GM23338 (cell line): ENCODE data around the gene DERA. TPM values are rescaled to one million over a fixed set of nuclear protein-coding genes. Genes with fewer than 3 reads are reported as not detected.
A peak's percentile ranks its signal among the peaks of the same experiment; 100 is the strongest.

Experiments
- ATAC-seq: fragments of 200-7000 bp; cut with Tn5 transposase; 3 replicates; pipeline ENCODE4 v1.9.1; 2020
- DNase-seq: peaks from one replicate; pipeline ENCODE4 v3.0.0-alpha.2; 2015; ENCODE audit warnings: low spot score
- H2AFZ ChIP-seq: fragments of 200-600 bp; sonication (generic); 2 replicates; pipeline ENCODE4 v1.8.0; 2016; ENCODE audit warnings: antibody characterized with exemption, mild to moderate bottlenecking, moderate library complexity
- H3F3A ChIP-seq: fragments of 200-600 bp; sonication (generic); replicated peaks from 2 replicates; pipeline ENCODE4 v1.8.0; 2017; ENCODE audit warnings: antibody characterized with exemption, mixed run types, low read depth
- H3K27ac ChIP-seq: fragments of 200-600 bp; sonication (generic); 2 replicates; pipeline ENCODE4 v1.6.1; 2016; ENCODE audit warnings: low read depth
- H3K27me3 ChIP-seq: fragments of 200-600 bp; sonication (generic); 2 replicates; pipeline ENCODE4 v1.8.0; 2016; ENCODE audit warnings: mild to moderate bottlenecking, mixed run types, moderate library complexity; ENCODE audit not compliant: insufficient read depth
- H3K36me3 ChIP-seq: fragments of 200-600 bp; sonication (generic); 2 replicates; pipeline ENCODE4 v1.8.0; 2016; ENCODE audit warnings: mild to moderate bottlenecking; ENCODE audit not compliant: insufficient read depth
- H3K4me1 ChIP-seq: fragments of 200-600 bp; sonication (generic); 2 replicates; pipeline ENCODE4 v1.8.0; 2016; ENCODE audit warnings: mild to moderate bottlenecking, moderate library complexity; ENCODE audit not compliant: insufficient read depth
- H3K4me2 ChIP-seq: fragments of 200-600 bp; sonication (generic); 2 replicates; pipeline ENCODE4 v1.7.1; 2017; ENCODE audit warnings: mixed run types
- H3K4me3 ChIP-seq: fragments of 200-600 bp; sonication (generic); 2 replicates; pipeline ENCODE4 v1.6.1; 2016; ENCODE audit warnings: mixed run types
- H3K79me2 ChIP-seq: fragments of 200-600 bp; sonication (generic); replicated peaks from 2 replicates; pipeline ENCODE4 v1.8.0; 2017; ENCODE audit warnings: mild to moderate bottlenecking; ENCODE audit not compliant: insufficient read depth
- H3K9me2 ChIP-seq: fragments of 200-600 bp; sonication (generic); 2 replicates; pipeline ENCODE4 v1.8.0; 2017; ENCODE audit not compliant: insufficient read depth
- H4K20me1 ChIP-seq: fragments of 200-600 bp; sonication (generic); replicated peaks from 2 replicates; pipeline ENCODE4 v1.8.0; 2017; ENCODE audit warnings: mild to moderate bottlenecking; ENCODE audit not compliant: insufficient read depth
- H3K27ac Mint-ChIP-seq: 2 replicates; pipeline ENCODE4 v1.8.0; 2020; ENCODE audit warnings: inconsistent platforms, mild to moderate bottlenecking, moderate library complexity, mixed read lengths
- H3K27me3 Mint-ChIP-seq: 3 replicates; pipeline ENCODE4 v1.8.0; 2022; ENCODE audit warnings: low read depth, mild to moderate bottlenecking, moderate library complexity, mixed read lengths, inconsistent platforms; ENCODE audit not compliant: insufficient read depth, poor library complexity
- H3K36me3 Mint-ChIP-seq: 3 replicates; pipeline ENCODE4 v1.8.0; 2021; ENCODE audit warnings: low read depth, mild to moderate bottlenecking, inconsistent platforms, moderate library complexity, mixed read lengths
- H3K4me1 Mint-ChIP-seq: 3 replicates; pipeline ENCODE4 v1.8.0; 2020; ENCODE audit warnings: mild to moderate bottlenecking, inconsistent platforms, mixed read lengths
- H3K4me3 Mint-ChIP-seq: 3 replicates; pipeline ENCODE4 v1.8.0; 2021; ENCODE audit warnings: moderate library complexity, mild to moderate bottlenecking, inconsistent platforms, mixed read lengths
- H3K9me3 Mint-ChIP-seq: 3 replicates; pipeline ENCODE4 v1.8.0; 2020; ENCODE audit warnings: moderate library complexity, mild to moderate bottlenecking, inconsistent platforms, mixed read lengths
- CREB1 ChIP-seq: fragments of 250-450 bp; sonication (Bioruptor Pico); IDR thresholded peaks from 2 replicates; pipeline ENCODE4 v1.5.0; 2020; ENCODE audit warnings: low read depth, mild to moderate bottlenecking, moderate library complexity
- CTCF ChIP-seq, 2 experiments: fragments of 200-600 bp in 1 of 2; sonication (generic) in 1 of 2; conservative IDR thresholded peaks; 2 replicates each; pipeline versions ENCODE4 v1.5.1 to v1.6.1; 2016 to 2017; ENCODE audit warnings: antibody characterized with exemption in 2 of 2, low read depth in 2 of 2, mild to moderate bottlenecking in 2 of 2, moderate library complexity in 1 of 2
- EZH2 ChIP-seq: fragments of 200-600 bp; sonication (generic); IDR thresholded peaks from one replicate; pipeline ENCODE4 v1.8.0; 2017; ENCODE audit warnings: antibody characterized with exemption, mild to moderate bottlenecking, low read depth; ENCODE audit not compliant: unreplicated experiment
- EZH2phosphoT487 ChIP-seq: fragments of 200-600 bp; sonication (generic); IDR thresholded peaks from one replicate; pipeline ENCODE4 v1.8.1; 2018; ENCODE audit warnings: antibody characterized with exemption; ENCODE audit not compliant: unreplicated experiment
- JUNB ChIP-seq: IDR thresholded peaks from one replicate; pipeline ENCODE4 v1.6.1; 2016; ENCODE audit warnings: antibody characterized with exemption; ENCODE audit not compliant: unreplicated experiment
- NANOG ChIP-seq: IDR thresholded peaks from 2 replicates; pipeline ENCODE4 v1.6.1; 2016; ENCODE audit warnings: antibody characterized with exemption, borderline replicate concordance
- POLR2AphosphoS5 ChIP-seq: IDR thresholded peaks from 2 replicates; pipeline ENCODE4 v1.6.1; 2016; ENCODE audit warnings: antibody characterized with exemption, low read depth
- REST ChIP-seq: IDR thresholded peaks from one replicate; pipeline ENCODE4 v1.6.1; 2018; ENCODE audit warnings: antibody characterized with exemption; ENCODE audit not compliant: unreplicated experiment
- STAT1 ChIP-seq: IDR thresholded peaks from one replicate; pipeline ENCODE4 v1.6.1; 2016; ENCODE audit warnings: antibody characterized with exemption; ENCODE audit not compliant: unreplicated experiment
- ZNF114 ChIP-seq: fragments of 250-450 bp; sonication (Bioruptor Pico); IDR thresholded peaks from 2 replicates; pipeline ENCODE4 v1.5.0; 2020; ENCODE audit warnings: mild to moderate bottlenecking, moderate library complexity
- ZNF331 ChIP-seq: fragments of 250-450 bp; sonication (Bioruptor Pico); IDR thresholded peaks from 2 replicates; pipeline ENCODE4 v1.5.0; 2020; ENCODE audit warnings: low read depth, mild to moderate bottlenecking, moderate library complexity
- ZNF462 ChIP-seq: fragments of 250-450 bp; sonication (Bioruptor Pico); IDR thresholded peaks from 2 replicates; pipeline ENCODE4 v1.5.0; 2020; ENCODE audit warnings: mild to moderate bottlenecking, moderate library complexity
- polyA plus RNA-seq: library from polyadenylated mRNA; unstranded; fragments of >200 nt; fragmentation: Nextera tagmentation; extraction: Ambion mirVana; gene quantifications from 2 replicates; pipeline ENCODE4 v1.2.1, GENCODE V29; 2016
- total RNA-seq: library from RNA; depleted of rRNA; stranded (reverse); fragments of >200 nt; shearing (Covaris generic); gene quantifications from 2 replicates; pipeline ENCODE4 v1.2.3, GENCODE V29; 2014
- TF ChIP-seq, protein P1 (sequence below): IDR thresholded peaks from 2 replicates; pipeline ENCODE4 v1.6.1; 2016; ENCODE audit warnings: antibody characterized with exemption

DERA gene
- total and polyA plus RNA-seq, 2 experiments from 2014 or later = 20.4 to 27.3 TPM

GRCh38 chr12:16086942-16087341 lies 175.8 kb downstream of the DERA start:
- ATAC-seq = no peak
- H3K36me3 Mint-ChIP-seq = no peaks in the 10 kb centered on the region

More at GRCh38 chr12:16086942-16087341, 175.8 kb downstream of the DERA start:
- H3K9me2 ChIP-seq = no peaks in the 10 kb centered on the region
- no peak overlapping the region for H3K4me3 ChIP-seq
- no peaks in the 10 kb centered on the region for H3K79me2 ChIP-seq
- no peaks in the 10 kb centered on the region for H4K20me1 ChIP-seq
- H3K4me3 Mint-ChIP-seq = no peak overlapping the region
- H3K27ac ChIP-seq = no peak overlapping the region
- DNase-seq = no peak
- peaks cover 4% of the 10 kb centered on the region; the same call in 1 of the 3 replicates for H3K9me3 Mint-ChIP-seq
- peaks cover 15% of the 10 kb centered on the region for H3K4me1 ChIP-seq
- H2AFZ ChIP-seq = 0 out of 2 replicates have a peak overlapping the region, but pooled peaks have one; percentile 21
- no peaks in the 10 kb centered on the region for H3K27me3 ChIP-seq
- no peaks in the 10 kb centered on the region for H3K36me3 ChIP-seq
- H3K27ac Mint-ChIP-seq = no peak overlapping the region
- no peak overlapping the region for H3K4me2 ChIP-seq
- no peaks in the 10 kb centered on the region for H3F3A ChIP-seq
- TF ChIP-seq CTCF (conservative IDR thresholded peaks at IDR 0.05; ENCODE audit: low read depth in 2 of 2) = no peak
- TF ChIP-seq ZNF462 (CRISPR knock-in tag) = no peak
- no peak for TF ChIP-seq REST
- TF ChIP-seq EZH2 = no peak
- TF ChIP-seq JUNB = no peak
- no peak for TF ChIP-seq STAT1
- TF ChIP-seq NANOG = no peak
- TF ChIP-seq ZNF331 = no peak
- TF ChIP-seq POLR2AphosphoS5 = no peak
- TF ChIP-seq CREB1 (CRISPR knock-in tag) = no peak
- no peak for TF ChIP-seq ZNF114 (CRISPR knock-in tag)
- TF ChIP-seq, protein P1, sequence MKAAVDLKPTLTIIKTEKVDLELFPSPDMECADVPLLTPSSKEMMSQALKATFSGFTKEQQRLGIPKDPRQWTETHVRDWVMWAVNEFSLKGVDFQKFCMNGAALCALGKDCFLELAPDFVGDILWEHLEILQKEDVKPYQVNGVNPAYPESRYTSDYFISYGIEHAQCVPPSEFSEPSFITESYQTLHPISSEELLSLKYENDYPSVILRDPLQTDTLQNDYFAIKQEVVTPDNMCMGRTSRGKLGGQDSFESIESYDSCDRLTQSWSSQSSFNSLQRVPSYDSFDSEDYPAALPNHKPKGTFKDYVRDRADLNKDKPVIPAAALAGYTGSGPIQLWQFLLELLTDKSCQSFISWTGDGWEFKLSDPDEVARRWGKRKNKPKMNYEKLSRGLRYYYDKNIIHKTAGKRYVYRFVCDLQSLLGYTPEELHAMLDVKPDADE = no peak
- no peak for TF ChIP-seq EZH2phosphoT487
- H3K27me3 Mint-ChIP-seq = no peaks in the 10 kb centered on the region
- H3K4me1 Mint-ChIP-seq = peaks cover 26% of the 10 kb centered on the region
